Measurements from ENCODE around the gene CRISP1.
"Not testable (repeated sequence)": the region's sequence is repeated elsewhere in the genome, so short reads cannot be mapped to it uniquely, and the experiment has no call there.

The CRISP1 gene

GRCh38 chr6:49866485-49866943 lies at the start of gene CRISP1:
CRISP1 (minus strand) TSS chr6:49866535; CDS start chr6:49857400, 9,135 bp downstream.
- DNase-seq (ENCODE audit: low read depth): no peak

DNA sequence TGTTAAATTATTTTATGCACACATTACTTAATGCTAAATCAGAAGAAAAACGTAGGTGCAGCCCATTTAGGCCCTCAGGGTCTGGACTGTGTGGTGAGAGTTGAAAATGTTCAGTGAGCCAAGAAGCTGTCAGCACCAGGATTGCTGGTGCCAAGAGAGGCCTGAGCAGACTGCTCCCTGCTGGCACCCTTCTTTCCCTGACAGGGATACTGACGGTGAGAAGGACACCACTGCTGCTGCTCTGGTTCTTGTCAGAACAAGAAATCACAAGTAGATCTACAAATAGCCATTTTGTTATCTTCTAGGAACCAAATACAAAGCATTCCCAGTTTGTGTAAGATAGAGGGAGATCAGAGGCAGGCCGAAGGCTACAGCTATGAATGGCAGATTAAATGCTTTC lies 48.7 kb upstream of the CRISP1 start:
- no peak for DNase-seq (ENCODE audit: low read depth)

GRCh38 chr6:49913636-49914375 lies 47.5 kb upstream of the CRISP1 start:
- no peak for DNase-seq (ENCODE audit: low read depth)

GRCh38 chr6:49912196-49912595 lies 45.9 kb upstream of the CRISP1 start:
- no peak for DNase-seq (ENCODE audit: low read depth)

- DNase-seq (ENCODE audit: low read depth): no peak
These were observed 44.9 kb upstream of the CRISP1 start for GRCh38 chr6:49911252-49911651.

- DNase-seq (ENCODE audit: low read depth): no peak
These were observed 43.2 kb upstream of the CRISP1 start for GRCh38 chr6:49909563-49909962.

DNA sequence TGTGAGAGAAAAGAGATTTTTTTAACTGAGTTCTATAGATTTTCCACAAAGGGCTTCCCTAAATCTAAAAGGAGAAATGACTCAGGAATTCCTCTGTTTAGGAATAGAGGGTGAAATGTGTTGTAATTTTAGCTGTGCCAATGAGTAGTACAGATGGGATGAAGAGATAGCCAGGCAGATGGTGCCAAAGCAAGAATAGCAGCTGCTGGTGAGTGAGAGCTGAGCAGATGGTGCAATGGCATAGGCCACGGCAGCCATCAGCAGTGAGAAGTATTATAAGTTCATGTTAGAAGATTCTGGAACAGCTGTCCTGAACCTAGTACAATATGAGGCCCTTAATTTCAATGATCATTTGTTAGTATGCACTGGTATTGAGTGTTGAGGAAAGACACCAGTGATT lies 40.2 kb upstream of the CRISP1 start:
- no peak for DNase-seq (ENCODE audit: low read depth)

GRCh38 chr6:49905296-49905695 lies 39.0 kb upstream of the CRISP1 start:
- DNase-seq (ENCODE audit: low read depth): no peak

GRCh38 chr6:49902856-49903255 lies 36.5 kb upstream of the CRISP1 start:
- no peak for DNase-seq (ENCODE audit: low read depth)

DNA sequence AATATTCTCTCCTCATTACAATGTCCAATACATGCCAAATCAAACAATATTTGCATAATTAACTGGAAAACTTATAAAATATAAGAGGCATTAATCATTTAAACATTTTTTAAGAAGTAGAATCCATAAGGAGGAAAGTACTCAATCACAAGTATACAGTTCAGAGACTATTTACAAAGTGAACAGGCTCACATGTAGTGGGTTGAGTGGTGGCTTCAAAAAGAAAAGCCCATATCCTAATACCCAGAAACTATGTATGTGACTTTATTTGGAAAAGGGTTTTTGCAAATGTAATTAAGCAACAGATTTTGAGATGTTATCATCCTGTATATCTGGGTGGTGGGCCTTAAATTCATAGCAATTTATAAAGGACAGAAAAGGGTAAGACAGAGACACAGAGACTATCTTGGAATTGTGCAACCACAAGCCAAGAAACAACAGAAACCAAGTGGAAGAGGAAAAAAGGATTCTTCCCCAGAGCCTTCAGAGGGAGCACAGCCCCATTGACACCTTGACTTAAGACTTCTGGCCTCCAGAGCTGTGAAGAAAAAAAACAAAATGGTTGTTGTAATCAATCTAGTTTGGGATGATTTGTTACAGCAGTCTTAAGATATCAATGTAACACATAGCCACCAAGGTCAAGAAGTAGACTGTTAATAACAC lies 32.7 kb upstream of the CRISP1 start:
- no peak for DNase-seq (ENCODE audit: low read depth)

DNA sequence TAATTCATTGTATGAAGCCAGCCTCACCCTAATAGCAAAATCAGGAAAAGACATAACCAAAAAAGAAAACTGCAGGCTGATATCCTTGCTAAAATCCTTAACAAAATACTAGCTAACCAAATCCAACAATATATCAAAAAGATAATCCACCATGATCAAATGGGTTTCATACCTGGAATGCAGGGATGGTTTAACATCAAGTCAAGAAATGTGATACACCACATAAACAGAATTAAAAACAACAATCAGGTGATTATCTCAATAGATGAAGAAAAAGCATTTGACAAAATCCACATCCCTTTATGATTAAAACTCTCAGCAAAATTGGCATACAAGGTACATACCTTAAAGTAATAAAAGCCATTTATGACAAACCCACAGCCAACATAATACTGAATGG lies 29.2 kb upstream of the CRISP1 start:
- not testable (repeated sequence) for DNase-seq (ENCODE audit: low read depth)

DNA sequence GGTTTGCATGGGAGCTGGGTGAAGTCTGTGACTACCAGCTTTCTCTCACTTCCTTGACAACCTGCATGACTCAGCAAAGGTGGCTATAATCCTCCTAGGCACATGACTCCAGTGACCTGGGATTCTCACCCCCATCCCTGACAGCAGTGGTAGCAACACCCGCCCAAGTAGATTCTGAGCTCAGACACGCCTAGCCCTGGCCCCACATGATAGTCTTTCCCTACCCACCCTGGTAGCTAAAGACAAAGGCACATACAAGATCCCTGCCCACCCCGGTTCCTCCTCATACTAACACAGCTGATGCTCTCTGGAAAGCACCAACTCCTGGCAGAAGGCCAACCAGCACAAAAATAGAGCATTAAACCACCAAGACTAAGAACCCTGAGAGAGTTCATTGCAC lies 25.9 kb upstream of the CRISP1 start:
- DNase-seq (ENCODE audit: low read depth): no peak

DNA sequence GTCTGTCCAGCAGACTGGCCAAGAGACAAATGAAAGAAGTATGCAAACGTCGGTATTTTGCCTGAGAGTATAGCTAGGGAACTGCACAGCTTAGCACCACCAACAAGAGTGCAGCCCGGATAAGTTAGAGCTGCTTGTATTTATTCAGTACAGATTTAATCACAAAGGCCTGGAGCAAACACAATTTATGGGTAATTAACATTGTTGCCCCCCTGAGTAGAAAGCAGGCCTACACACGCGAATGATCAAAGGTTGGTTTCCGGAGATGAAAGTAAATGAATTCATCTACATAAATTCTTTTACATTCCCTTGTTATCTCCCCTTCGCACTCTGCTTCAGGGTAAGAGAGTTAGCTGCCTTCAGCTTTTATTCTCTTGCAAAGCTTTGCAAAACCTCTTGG lies 24.7 kb upstream of the CRISP1 start:
- DNase-seq (ENCODE audit: low read depth): no peak

GRCh38 chr6:49888742-49889431 lies 22.6 kb upstream of the CRISP1 start:
- DNase-seq (ENCODE audit: low read depth): no peak

DNA sequence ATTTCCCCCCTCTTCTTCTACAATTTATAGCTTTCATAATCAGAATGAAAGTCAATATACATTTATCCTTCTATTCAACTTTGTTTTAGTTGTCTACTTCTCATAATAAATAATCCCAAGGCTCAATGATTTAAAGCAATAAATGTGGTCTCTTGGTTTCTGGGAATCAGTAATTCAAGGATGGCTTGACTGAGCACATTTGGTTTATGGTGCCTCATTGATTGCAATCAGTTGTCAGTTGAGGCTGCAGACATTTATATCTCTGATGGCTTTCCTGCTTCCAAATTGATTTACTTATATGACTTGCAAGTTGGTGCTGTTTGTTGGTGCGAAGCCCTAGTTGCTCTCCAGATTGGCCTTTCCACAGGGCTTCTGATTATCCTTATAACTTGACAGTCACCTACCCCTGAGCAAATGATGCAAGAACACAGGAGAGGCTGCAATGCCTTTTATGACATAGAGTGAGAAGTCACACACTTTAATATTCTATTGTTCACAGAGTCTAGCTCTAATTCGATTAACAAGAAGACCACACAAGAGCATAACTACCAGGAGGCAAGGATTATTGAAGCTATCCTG lies 2.7 kb upstream of the CRISP1 start:
- no peak for DNase-seq (ENCODE audit: low read depth)

DNA sequence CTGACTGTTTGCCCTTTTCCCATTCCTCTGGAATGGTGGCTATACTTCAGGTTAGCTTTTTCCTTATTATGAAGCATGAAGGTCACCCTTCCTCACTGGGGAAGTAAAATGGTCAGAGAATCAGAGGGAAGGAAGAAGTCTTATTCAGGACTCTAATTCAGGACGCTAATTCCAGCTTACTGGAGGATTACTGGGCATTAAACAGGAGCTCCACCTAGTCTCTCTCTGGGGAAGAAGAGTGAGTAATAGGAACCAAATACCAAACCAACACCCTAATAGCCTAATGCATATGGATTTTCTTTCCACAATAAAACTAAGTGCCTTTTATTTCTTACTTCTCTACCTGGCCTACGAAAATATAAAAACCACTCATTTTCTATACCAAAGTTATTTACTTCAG lies 10.1 kb downstream of the CRISP1 start:
- DNase-seq (ENCODE audit: low read depth): no peak

DNA sequence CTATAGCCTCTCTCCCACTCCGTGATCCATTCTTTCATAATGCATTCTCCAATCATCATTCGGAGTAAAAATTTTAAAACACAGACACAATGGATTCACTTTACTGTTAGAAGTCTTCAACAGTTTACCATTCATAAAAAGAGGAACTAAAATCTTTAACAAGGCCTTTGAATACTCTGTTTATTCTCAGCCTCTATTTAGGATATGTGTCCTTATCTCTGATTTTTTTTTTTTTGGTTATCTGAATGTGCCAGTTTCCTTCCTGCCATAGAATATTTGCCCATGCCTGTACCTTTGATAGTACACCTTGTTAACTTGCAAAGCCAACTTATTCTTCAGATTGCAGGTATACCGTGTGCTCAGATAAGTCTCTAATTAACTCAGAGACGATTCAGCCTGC lies 11.1 kb downstream of the CRISP1 start:
- DNase-seq (ENCODE audit: low read depth): no peak

DNA sequence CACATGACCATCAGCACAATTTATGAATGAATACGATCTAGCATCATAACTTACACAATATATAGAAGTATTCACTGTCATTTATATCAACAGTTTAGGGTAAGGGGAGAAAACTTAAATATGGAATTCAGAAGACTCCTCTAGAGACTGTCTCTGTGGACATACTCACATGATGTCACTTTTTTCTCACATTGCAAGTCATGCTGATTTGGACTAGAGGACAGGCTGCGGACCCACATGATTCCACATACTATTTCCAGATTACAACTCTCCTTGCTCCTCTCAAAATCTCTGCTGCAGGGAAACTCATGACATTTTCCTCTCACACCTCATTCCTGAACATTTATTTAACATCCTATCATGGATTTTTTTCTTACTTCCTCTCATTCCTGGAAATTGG lies 13.4 kb downstream of the CRISP1 start:
- DNase-seq (ENCODE audit: low read depth): no peak

DNA sequence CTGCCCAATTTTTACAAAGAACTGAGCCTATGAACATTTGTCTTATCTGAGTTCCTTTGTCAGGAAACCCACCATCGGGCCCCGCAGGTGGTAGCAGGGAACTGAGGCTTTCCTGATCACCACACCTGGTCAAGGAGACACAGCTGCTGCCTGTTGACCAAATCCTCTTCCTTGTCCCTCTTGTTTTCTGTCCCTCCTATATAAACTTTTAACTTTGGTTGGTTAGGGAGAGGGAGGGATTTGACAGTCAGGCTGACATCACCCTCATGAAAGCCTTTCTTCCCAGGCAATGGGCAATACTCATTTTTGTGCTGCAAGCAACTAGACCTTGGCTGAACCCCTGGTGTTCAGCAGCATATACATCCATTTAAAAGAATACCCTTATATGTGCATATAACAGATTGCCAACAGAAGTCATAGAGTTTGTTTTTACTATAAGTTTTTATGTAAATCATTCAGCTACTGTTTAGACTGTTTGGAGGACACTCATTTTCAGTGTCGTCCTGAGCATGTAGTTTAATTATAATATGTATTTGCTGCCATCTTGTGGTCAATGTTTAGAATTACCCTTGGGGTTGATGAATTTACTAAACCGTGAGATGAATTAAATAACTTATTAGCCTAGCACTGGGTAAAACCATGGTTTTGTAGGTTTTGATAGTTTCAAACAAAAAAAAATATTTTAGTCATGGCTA lies 17.0 kb downstream of the CRISP1 start:
- peak; percentile 51 for DNase-seq (ENCODE audit: low read depth)

GRCh38 chr6:49847673-49848072 lies 18.7 kb downstream of the CRISP1 start:
- no peak for DNase-seq (ENCODE audit: low read depth)

- DNase-seq (ENCODE audit: low read depth): no peak
These were observed 19.3 kb downstream of the CRISP1 start for GRCh38 chr6:49847014-49847413.

DNA sequence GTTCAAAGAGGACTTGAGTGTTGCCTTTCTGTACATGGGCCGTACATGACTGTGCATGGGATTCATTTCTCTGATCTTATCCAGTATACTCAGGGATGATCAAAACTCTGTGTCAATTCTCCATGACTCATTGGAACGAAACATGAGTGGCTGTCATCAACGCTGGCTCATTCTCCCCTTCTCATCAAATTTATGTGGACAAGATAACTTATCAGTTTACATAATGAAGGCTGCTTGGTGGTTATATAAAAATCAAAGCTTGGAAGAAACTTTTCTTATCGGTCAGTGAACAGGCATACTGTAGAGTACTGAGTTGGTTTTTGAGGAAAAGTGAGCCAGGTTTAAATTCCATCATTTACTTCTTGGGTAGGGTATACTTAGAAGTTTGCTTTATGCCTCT lies 24.9 kb downstream of the CRISP1 start:
- no peak for DNase-seq (ENCODE audit: low read depth)
